NCI-H460 (cell line): ENCODE data around the gene CYBC1. TPM values are rescaled to one million over a fixed set of nuclear protein-coding genes. Genes with fewer than 3 reads are reported as not detected.

Source experiments
- DNase-seq: peaks from one replicate; pipeline ENCODE4 v3.0.0-alpha.2; 2016; ENCODE audit warnings: low read depth; ENCODE audit errors: extremely low read depth
- polyA plus RNA-seq: library from polyadenylated mRNA; depleted of rRNA; stranded (reverse); fragments of >200 nt; gene quantifications from 2 replicates; pipeline ENCODE4 v1.2.3, GENCODE V29; 2014; cell fraction: nucleus; rRNA removed
- total RNA-seq: library from RNA; depleted of rRNA; stranded (reverse); fragments of >200 nt; shearing (Covaris generic); gene quantifications from 2 replicates; pipeline ENCODE4 v1.2.3, GENCODE V29; 2014; rRNA removed

The CYBC1 gene
- 39.5 TPM in 2 replicates for total RNA-seq
- 123 and 157 TPM in 2 replicates for polyA plus RNA-seq

DNA sequence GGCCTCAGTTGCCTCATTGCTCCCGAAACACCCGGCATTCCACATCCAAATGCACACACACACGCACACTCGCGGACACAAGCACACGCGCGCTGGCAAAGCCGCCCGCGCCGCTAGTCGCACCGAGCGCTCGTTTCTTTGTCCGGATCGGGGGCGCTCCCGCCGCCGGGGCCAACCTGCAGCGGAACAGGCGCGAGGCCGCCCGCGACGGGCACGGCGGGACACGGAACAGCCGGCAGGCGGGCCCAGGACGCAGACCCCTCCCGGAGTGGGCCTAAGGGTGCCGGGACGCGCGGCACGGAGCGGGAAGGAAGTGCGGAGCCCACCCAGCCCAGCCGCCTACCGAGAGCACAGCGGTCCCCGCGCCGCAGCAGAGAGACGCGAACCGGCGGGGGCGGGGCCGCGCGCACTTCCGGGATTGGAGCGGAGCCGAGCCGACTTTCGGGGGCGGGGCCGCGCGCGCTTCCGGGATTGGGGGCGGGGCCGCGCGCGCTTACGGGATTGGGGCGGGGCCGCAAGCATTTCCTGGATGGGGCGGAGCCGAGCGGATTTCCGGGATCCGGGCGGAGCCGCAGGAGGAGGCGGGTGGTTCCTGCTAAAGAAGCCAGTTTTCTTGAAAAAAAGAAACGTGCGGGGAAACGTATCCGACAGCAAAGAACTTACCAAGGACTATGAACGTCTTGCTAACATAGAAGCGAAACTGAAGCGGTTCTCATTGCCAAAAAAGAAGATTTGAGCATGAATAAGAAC lies at the start of gene CYBC1:
Gene CYBC1 (minus strand): TSS at position 396 of the 750 bp plus-strand sequence. CDS start 1,498 bp downstream, outside the sequence.
- peak; percentile 83 for DNase-seq

DNA sequence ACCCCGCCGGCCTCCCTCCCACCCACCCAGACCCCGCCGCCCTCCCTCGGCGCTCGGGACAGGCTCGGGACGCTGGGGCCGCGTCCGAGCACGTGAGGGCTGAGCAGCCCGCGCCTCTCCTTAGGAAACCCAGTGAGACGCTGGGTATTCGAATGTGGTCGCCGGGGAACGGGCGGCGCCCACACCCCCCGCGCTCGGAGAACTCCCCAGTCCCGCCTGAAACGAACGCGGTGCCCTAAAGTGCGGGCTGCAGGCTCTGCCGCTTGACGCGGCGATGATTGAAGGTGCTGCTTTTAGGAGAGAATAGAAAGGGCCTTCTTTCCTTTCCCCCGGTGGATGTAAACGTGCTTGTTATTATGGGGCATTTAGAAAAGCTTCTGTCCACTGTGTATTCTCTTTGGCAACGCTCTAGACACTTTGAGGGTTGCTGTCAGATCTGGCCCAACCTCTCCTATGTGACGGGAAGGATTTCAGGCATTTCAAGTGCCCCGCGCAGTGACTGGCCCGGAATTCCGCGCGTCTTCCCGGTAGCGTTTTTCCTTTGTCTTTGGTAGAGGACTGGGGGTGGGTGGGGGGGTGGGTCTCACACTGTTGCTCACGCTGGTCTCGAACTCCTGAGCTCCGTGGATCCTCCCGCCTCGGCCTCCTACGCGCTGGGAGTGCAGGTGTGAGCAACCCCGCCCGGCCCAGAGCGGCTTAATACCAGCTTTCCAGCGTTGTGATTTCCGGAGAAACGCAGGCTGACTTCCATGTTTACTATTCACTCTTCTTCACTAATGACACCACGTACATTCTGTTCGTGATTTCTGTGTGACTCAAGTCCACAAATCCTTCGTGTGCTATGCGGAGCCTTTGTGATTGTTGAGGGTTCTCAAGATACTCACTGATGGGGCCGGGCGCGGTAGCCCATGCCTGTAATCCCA lies 47.2 kb upstream of the CYBC1 start:
- DNase-seq, result no peak

DNA sequence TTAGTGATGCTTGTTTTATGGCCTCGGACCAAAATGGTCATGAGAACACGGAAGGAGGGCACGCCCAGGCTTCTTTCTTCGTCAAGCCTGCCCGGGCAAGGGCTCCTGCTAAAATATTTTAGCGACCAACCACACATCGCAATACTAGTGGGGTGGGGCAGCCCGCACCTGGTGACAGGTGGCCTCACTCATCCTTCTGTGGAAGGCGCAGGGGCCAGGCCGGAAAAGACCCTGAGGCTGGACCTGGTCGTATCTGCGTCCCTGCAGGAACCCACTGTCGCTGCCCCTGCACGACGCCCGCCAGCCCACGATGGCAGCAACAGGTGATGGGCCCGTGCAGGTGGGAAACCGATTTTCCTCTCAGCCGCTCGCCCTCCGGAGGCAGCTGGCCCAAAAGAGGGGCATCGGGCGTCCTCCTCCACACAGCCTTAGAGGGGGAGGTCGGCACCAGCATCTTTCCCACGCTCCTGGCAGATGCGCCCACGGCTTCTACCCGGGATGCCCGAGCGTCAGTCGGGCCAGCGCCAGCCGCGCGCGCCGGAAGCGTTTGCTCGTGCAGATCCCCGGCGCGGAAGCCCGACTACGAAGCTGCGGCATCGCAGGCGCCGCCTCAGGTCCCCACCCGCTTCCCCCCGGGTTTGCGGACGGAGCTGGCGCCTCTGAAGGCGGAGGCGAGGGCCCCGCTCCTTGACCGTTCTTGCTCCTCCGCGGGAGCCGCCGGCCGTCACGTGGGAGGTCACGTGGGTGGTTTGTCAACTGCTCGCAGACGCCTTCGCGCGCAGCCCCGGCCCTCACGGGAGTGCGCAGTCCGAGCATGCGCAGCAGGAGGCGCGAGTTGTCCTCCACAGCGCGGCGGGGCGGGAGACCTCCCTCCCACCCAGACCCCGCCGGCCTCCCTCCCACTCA lies 46.2 kb upstream of the CYBC1 start:
- DNase-seq, result peak; percentile 86

DNA sequence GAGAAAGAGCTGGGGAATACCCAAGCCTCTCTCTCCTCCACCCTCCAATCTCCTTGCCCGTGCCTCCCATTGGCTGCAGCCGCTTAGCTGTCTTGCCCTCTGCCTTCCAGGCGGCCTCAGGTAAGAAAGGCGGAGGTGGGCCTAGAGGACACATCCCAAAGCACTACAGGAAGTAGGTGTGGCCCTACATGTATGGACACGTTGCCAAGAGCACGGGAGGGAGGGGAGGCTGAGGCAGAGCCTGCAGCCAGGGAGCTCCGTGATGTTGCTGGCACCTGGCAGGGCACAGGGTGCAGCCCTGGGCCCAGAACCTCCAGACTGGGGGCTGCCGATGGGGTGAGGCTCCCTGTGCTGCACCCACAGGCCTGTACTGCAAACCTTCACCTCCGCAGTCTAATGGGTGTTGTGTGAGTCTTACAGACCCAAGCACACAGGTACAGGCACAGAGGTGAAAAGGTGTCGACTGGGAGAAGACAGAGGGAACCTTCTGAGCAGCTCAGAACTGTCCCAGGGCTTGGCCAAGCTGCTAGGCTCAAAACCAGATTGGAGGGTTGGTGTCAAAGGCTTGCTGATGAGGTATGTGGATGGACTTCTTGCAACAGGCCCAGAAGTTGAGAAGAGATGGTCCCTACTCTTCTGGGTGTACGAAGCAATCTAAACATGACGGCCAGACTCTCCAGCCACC lies 45.4 kb upstream of the CYBC1 start:
- no peak for DNase-seq

DNA sequence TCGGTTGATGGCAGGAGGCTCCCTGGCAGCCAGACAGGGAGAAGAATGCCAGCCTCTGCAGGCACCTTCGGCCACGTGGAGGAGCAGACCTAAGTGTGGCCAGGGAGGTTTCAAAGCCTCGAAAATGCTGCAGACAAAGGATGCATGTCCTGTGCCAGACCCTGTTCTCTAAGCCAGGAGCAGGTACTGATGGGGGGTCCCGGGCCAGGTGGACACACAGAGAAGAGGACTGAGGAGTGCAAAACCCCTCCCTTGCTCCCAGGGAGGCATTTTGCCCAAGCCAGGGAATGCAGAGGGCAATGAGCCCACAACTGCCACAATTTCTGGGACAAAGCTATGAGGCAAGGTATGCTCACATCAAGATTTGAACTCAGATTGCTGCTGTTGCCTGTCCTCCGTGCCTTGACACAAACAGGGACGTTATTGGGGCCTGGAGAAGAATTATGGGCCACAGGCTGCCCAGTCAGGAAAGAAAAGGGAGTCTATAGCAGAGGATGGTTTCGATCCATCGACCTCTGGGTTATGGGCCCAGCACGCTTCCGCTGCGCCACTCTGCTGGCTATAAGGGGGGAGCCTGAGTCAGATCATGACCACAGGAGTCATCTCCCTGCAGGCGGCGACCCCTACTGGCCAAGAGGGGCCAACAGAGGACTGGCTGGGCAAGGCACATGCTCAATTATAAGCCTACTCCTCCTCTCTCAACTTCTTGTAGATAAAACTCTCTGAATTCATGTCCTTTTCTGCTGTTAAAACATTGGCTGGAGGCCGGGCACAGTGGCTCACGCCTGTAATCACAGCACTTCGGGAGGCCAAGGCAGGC lies 43.9 kb upstream of the CYBC1 start:
- peak; percentile 95 for DNase-seq

DNA sequence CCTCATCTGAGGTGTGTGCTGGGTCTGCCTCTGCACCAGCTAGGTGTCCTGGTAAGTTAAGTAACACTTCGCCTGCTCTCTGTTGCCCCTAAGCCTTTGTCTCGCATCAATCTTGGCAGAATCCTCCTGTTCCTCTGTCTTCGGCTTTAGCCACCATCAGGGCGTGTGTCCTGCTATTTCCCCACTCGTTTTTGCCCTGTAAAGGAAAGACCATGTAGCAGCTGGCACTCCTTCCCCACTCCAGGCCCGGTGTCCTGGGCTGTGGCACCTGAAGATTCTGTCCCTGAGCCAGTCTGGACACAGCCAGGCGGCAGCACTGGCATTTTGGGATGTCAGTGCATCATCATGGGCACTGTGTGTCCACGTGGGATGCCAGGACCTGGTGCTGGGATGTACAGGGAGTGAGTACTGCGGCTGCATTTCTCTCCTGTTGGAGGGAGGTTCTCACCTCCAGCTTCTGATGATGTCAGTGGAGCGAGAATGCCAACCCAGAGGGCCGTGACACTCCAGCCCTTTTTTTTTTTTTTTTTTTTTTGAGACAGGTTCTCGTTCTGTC lies 42.8 kb upstream of the CYBC1 start:
- DNase-seq, result no peak

DNA sequence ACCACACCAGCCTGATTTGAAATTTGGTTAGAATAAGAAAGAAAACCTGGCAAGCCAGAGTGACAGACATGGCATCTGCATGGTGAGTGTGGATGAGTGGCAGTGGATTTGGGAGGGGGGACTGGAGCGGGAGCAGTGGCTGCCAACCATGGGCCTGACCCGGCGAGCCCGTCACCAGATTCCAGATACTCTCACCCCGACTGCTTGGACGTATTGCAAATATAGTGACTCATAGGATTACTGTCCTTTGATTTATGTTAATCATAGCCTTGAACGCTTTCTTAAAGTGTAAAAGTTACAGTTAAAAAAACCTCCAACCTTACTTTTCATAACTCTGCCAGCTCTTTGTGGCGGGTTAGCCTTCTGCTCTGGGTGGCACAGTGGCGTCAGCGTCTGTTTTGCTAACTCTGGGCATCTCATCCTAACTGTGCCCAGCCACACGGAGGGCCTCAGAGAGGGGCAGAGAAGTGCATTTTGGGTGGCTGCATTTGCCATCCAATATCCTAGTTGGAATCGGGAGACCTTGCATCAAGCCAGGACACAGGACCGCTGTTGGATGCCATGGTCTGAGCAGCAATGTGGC lies 42.2 kb upstream of the CYBC1 start:
- no peak for DNase-seq

DNA sequence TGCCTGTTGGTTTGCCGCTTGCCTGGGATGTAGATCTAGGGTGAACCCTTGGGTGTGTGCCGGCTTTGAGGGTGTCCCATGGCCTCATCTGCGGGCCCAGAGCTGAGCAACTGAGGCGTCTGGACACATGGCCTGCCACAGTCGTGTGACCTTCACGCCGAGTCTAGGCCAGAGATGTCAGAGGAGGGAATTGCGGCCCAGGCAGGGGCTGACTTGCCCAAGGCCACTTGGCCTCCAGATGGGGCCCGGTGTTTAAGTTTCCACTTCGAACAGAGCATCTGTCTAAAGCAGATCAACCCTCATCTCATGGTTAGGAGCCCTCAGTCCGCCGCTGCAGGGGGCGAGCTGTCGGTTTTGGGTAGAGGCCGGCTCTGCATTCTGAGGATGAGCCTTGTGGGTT lies 41.0 kb upstream of the CYBC1 start:
- DNase-seq, result no peak

DNA sequence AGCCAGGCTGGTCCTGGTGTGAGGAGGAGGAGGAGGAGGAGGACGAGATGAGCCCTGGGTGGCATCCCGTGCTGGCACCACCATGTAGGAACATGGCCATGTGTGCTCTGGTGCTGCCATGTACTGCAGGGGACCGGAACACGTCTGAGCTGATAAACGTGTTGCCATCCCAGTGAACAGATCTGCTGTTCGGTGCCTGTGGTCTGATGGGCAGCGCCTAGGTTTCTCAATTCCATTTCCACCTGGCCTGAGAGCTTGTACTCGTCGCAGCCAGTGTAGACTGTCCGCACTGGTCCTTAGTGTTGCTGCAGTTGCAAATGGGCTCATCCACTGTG lies 40.6 kb upstream of the CYBC1 start:
- no peak for DNase-seq

DNA sequence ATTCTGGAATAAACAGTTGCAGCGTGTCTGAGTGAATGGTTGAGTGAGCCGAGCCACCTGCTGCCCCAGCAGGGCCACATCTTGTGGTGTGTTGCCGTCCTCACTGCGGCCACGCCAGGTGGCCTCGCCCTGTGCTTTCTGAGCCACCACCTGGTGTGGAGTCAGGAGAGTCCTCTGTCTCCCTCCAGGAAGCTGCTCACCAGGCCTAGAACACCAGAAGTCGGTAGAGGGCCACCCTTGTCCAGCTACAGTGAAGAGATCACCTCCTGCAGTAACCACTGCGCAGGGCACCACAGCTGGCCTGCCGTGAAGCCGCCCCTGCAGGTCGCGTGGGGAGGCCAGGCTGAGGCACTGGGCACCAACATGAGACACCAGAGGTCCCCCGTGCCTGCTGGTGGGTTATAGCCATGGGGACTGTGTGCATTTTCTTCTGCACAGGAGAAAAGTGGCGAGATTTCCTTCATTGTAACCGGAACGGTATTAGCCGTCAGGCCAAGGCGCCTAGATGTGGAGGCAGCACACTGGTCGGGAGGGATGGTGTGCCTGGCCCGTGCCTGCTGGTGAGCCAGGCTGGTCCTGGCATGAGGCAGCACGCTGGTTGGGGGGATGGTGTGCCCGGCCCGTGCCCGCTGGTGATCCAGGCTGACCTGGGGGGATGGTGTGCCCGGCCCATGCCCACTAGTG lies 40.1 kb upstream of the CYBC1 start:
- DNase-seq, result no peak

DNA sequence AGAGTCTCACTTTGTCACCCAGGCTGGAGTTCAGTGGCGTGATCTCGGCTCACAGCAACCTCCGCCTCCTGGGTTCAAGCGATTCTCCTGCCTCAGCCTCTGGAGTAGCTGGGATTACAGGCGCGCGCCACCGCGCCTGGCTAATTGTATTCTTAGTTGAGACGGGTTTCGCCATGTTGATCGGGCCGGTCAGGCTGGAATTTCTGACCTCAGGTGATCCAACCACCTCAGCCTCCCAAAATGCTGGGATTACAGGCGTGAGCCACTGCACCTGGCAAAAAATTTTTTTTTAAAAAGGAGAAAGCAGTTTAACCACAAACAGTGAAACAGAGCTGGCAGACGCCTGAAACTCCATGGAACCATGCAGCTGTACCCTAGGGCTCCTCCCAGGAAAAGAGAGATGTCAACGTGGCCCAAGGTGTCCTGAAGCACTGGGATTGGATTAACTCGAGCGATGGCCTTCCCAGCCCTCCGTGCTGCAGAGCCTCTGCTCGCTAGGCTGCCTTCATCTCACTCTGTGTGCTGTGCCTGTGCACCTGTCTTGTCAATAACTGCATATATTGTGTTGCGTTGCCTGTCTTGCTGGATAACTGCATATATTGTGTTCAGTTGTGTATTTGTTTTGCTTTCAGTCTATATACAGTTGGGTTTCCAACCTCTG lies 39.4 kb upstream of the CYBC1 start:
- no peak for DNase-seq

DNA sequence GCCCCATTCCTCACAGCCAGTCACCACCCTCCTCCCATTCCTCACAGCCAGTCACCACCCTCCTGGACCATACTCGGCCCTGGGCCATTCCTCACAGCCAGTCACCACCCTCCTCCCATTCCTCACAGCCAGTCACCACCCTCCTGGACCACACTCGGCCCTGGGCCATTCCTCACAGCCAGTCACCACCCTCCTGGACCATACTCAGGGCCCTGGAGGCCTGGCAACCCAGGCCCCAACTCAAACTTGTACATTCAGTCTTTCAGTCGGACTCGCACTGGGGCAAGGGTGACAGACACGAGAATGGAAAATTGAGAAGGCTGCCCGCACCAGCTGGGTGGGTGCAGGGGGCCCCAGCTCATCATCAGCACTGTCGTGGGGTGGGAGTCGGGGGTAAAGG lies 38.6 kb upstream of the CYBC1 start:
- no peak for DNase-seq

DNA sequence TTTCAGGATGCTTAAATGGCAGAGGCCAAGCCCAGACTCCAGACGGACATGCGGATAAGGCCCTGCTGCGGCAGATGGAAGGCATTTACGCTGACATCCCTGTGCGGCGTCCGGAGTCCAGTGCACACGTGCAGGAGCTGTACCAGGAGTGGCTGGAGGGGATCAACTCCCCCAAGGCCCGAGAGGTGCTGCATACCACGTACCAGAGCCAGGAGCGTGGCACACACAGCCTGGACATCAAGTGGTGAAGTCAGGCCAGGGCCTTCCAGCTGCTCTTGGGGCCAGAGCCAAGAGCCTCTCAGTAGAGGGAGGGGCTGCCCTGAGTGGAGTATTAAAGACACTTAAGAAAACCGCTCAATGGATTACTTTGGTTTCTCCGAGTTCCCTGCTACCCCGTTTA lies 37.4 kb upstream of the CYBC1 start:
- DNase-seq, result no peak

DNA sequence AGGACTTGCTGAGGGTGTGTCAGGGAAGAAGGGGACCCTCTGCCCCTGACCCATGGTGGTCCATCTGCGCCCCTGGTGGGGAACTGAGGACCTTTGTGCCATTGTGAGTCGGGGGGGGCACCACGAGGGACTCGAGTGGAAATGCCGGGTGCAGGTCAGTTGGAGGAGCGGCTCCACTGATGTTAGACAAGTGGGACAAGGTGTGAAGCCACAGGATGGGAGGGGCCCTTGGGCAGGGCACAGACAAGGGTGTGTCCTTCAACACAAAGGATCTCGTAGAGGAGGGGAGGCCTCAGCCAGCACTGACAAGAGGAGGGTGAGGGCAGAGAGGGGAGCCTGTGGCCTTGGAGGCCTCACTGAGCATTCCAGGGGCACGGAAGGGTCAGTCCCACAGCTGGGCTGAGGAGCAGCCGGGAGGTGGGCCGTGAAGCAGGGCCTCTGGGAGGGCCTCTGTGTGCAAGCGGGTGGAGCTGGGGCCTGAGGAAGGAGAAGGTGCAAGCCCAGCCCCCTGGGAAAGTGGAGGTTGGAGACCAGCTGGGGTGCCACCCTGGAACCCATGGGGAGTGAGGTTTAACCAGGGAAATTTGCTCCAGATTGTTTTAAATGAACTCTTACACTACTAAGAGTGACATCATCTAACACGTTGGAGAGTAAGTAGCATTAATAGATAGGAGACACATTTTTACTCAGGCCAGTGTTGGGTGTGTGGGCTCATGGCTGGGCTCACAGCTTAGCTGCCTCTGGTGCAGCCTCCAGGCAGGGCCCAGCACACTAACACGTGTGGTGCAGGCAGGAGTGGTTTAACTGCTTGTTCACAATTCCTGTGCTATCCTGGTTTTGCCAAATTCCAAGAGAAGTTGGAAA lies 35.9 kb upstream of the CYBC1 start:
- no peak for DNase-seq

DNA sequence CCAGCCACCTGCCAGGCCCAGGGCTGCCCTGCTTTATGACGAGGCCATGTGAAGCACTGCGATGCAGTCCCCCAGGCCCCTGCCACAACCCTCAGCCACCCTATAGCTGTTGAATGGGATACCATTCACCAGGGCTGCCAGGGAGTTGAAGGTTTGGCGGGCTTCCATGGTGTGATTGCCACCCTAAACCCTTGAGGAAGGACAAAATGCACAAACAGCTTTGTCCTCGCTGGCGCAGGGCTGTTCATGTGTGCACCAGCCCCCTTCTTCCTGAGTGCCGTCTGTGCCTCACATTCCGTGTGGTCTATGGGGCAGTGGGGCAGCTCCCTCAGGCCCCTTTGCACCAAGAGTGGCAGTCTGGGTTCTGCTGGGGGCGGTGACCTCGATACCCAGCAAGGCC lies 33.3 kb upstream of the CYBC1 start:
- no peak for DNase-seq

DNA sequence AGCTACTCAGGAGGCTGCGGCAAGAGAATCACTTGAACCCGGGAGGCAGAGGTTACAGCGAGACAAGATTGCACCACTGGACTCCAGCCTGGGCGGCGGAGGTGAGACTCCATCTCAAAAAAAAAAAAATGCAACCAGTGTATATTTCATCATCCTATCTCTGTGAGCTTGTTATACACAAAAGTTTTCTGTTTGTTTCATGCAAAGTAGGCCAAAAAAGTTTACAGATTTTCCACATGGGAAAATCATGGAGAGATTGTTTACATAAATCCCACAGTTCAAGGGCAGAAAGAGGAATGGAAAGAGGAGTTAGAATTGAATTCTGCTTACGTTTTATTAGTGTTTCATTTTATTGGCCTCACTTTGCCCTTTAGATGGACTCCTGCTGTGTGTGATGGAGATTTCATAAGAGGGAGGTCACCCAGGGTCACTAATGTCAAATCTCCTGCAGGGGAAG lies 32.7 kb upstream of the CYBC1 start:
- DNase-seq, result no peak

DNA sequence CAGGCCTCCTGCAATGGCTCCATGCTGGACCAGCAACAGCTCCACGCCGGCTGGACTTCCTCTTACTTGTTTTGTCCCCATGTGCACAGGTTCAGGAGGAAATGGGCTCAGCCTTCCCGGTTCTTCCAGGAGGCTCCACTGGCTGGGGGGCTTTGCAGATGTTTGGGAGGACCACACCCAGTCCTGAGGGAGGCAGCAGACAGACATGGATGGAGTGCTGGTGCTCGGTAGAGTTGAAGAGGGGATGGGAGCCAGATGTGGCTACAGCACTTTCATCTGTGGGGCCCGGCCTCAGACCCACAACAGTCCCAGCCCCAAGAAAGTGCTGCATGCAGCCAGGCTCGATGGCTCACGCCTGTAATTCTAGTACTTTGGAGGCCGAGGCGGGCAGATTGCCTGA lies 29.8 kb upstream of the CYBC1 start:
- DNase-seq, result no peak
